WTC11 (cell line): ENCODE data around the gene CEMIP.

ENCODE experiments used
- ARID4B ChIP-seq: sonication (generic); formaldehyde crosslinking; IDR thresholded peaks from 2 replicates; pipeline ENCODE4 v1.8.0; 2023; ENCODE audit warnings: missing genetic modification reagents, mild to moderate bottlenecking, borderline replicate concordance
- ATF1 ChIP-seq: sonication (generic); formaldehyde crosslinking; IDR thresholded peaks from 2 replicates; pipeline ENCODE4 v1.8.1; 2023; ENCODE audit warnings: mild to moderate bottlenecking, moderate library complexity, missing genetic modification reagents
- CTCF ChIP-seq: fragments of 200-600 bp; IDR thresholded peaks from 2 replicates; pipeline ENCODE4 v1.8.0; 2022; ENCODE audit warnings: antibody characterized with exemption
- IRF2 ChIP-seq: sonication (generic); formaldehyde crosslinking; IDR thresholded peaks from 2 replicates; pipeline ENCODE4 v1.8.0; 2022; ENCODE audit warnings: low read depth, missing genetic modification reagents, borderline replicate concordance
- RORB ChIP-seq: fragments of 250-450 bp; sonication (Bioruptor Pico); IDR thresholded peaks from 2 replicates; pipeline ENCODE4 v1.9.0; 2021; ENCODE audit warnings: mild to moderate bottlenecking
- SOX15 ChIP-seq: fragments of 250-450 bp; sonication (Bioruptor Pico); IDR thresholded peaks from 2 replicates; pipeline ENCODE4 v1.9.0; 2021; ENCODE audit warnings: mild to moderate bottlenecking
- USF2 ChIP-seq: sonication (generic); formaldehyde crosslinking; IDR thresholded peaks from 2 replicates; pipeline ENCODE4 v1.8.1; 2023; ENCODE audit warnings: mild to moderate bottlenecking, missing genetic modification reagents, moderate library complexity
- ZMAT4 ChIP-seq: fragments of 250-450 bp; sonication (Bioruptor Pico); IDR thresholded peaks from 2 replicates; pipeline ENCODE4 v1.9.0; 2021; ENCODE audit warnings: mild to moderate bottlenecking
- ZNF138 ChIP-seq: sonication (generic); formaldehyde crosslinking; conservative IDR thresholded peaks from 2 replicates; pipeline ENCODE4 v1.8.1; 2022; ENCODE audit warnings: mild to moderate bottlenecking, moderate library complexity, missing genetic modification reagents
- ZNF263 ChIP-seq: sonication (generic); formaldehyde crosslinking; IDR thresholded peaks from 2 replicates; pipeline ENCODE4 v1.8.1; 2022; ENCODE audit warnings: low read depth, mild to moderate bottlenecking, moderate library complexity, missing genetic modification reagents
- TF ChIP-seq, protein P1 (sequence below): sonication (generic); formaldehyde crosslinking; IDR thresholded peaks from 2 replicates; pipeline ENCODE4 v1.8.1; 2022; ENCODE audit warnings: low read depth, missing genetic modification reagents, borderline replicate concordance
- TF ChIP-seq, protein P2 (sequence below): sonication (generic); formaldehyde crosslinking; IDR thresholded peaks from 2 replicates; pipeline ENCODE4 v1.8.0; 2022; ENCODE audit warnings: mild to moderate bottlenecking, missing genetic modification reagents
- TF ChIP-seq, protein P3 (sequence below): sonication (generic); formaldehyde crosslinking; IDR thresholded peaks from 2 replicates; pipeline ENCODE4 v1.8.1; 2023; ENCODE audit warnings: mild to moderate bottlenecking, missing genetic modification reagents

DNA sequence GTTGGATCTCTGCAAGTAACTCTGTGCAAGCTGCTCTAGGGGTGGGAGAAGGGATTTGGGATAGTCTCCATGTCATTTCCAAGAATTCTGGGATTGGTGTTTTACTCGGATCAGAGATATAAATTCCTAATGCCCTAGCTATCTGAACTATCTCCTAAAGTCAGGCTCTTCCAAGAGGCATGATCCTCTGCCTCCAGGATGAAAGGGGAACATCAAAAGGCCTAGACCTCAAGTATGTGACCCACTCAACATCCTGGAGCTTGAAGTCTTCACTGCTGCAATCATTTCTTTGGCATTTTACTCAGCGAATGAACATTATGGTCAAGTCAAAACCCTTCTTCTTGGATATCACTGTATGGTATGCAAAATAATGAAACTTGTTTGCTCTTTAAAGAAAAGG lies 104.5 kb downstream of the CEMIP start:
- no peak for TF ChIP-seq SOX15 (CRISPR knock-in tag)
- TF ChIP-seq CTCF: no peak
- no peak for TF ChIP-seq ARID4B (CRISPR knock-in tag)
- TF ChIP-seq ZNF263 (CRISPR knock-in tag): no peak
- no peak for TF ChIP-seq ATF1
- TF ChIP-seq, protein P1, sequence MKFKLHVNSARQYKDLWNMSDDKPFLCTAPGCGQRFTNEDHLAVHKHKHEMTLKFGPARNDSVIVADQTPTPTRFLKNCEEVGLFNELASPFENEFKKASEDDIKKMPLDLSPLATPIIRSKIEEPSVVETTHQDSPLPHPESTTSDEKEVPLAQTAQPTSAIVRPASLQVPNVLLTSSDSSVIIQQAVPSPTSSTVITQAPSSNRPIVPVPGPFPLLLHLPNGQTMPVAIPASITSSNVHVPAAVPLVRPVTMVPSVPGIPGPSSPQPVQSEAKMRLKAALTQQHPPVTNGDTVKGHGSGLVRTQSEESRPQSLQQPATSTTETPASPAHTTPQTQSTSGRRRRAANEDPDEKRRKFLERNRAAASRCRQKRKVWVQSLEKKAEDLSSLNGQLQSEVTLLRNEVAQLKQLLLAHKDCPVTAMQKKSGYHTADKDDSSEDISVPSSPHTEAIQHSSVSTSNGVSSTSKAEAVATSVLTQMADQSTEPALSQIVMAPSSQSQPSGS (CRISPR knock-in tag): no peak
- TF ChIP-seq, protein P2, sequence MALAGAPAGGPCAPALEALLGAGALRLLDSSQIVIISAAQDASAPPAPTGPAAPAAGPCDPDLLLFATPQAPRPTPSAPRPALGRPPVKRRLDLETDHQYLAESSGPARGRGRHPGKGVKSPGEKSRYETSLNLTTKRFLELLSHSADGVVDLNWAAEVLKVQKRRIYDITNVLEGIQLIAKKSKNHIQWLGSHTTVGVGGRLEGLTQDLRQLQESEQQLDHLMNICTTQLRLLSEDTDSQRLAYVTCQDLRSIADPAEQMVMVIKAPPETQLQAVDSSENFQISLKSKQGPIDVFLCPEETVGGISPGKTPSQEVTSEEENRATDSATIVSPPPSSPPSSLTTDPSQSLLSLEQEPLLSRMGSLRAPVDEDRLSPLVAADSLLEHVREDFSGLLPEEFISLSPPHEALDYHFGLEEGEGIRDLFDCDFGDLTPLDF (CRISPR knock-in tag): no peak
- TF ChIP-seq, protein P3, sequence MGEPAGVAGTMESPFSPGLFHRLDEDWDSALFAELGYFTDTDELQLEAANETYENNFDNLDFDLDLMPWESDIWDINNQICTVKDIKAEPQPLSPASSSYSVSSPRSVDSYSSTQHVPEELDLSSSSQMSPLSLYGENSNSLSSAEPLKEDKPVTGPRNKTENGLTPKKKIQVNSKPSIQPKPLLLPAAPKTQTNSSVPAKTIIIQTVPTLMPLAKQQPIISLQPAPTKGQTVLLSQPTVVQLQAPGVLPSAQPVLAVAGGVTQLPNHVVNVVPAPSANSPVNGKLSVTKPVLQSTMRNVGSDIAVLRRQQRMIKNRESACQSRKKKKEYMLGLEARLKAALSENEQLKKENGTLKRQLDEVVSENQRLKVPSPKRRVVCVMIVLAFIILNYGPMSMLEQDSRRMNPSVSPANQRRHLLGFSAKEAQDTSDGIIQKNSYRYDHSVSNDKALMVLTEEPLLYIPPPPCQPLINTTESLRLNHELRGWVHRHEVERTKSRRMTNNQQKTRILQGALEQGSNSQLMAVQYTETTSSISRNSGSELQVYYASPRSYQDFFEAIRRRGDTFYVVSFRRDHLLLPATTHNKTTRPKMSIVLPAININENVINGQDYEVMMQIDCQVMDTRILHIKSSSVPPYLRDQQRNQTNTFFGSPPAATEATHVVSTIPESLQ: no peak
- no peak for TF ChIP-seq USF2 (CRISPR knock-in tag)
- TF ChIP-seq RORB: no peak
- no peak for TF ChIP-seq ZMAT4 (CRISPR knock-in tag)
- no peak for TF ChIP-seq ZNF138 (CRISPR knock-in tag)
- TF ChIP-seq IRF2 (CRISPR knock-in tag): no peak
